ENCODE data around the gene MESP1. TPM values are rescaled to one million over a fixed set of nuclear protein-coding genes. Genes with fewer than 3 reads are reported as not detected.

MESP1 gene, protein sequence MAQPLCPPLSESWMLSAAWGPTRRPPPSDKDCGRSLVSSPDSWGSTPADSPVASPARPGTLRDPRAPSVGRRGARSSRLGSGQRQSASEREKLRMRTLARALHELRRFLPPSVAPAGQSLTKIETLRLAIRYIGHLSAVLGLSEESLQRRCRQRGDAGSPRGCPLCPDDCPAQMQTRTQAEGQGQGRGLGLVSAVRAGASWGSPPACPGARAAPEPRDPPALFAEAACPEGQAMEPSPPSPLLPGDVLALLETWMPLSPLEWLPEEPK
- 1.1 TPM for polyA plus RNA-seq (2013, experiment 1 of 2)
- polyA plus RNA-seq (2013, experiment 2 of 2): 1.2 TPM

DNA sequence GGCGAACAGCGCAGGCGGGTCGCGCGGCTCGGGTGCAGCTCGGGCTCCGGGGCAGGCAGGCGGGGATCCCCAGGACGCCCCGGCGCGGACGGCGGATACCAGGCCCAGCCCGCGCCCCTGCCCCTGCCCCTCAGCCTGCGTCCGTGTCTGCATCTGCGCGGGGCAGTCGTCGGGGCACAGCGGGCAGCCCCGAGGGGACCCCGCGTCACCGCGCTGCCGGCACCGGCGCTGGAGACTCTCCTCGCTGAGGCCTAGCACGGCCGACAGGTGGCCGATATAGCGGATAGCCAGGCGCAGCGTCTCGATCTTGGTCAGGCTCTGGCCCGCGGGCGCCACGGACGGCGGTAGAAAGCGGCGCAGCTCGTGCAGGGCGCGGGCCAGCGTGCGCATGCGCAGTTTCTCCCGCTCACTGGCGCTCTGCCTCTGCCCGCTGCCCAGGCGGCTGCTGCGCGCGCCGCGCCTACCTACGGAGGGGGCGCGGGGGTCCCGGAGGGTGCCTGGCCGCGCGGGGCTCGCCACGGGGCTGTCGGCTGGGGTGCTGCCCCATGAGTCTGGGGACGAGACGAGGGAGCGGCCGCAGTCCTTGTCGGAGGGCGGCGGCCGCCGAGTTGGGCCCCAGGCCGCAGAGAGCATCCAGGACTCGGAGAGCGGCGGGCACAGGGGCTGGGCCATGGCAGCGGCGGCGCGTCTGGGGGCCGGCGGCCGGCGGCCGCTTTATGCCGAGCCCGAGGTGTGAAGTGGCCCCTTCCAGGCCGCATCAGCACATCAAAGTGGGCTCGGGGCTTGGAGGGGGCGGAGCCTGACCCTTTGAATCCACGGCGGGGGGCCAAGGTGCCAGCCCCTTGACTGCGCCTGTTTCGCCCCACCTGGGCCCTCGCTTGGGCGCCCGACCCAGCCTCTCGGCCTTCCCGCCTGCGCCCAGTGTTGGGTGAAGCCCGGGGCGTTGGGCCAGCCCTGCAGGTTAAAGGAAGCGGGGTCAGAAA is at the start of gene MESP1:
Gene MESP1 (minus strand): TSS at position 690 of the 983 bp plus-strand sequence. CDS start 18 bp downstream, at position 672.
- Histone ChIP-seq H3K9me3 (ENCODE audit: control insufficient read depth, low read length) (no peaks in the 10 kb centered on the region), H3K4me3 (ENCODE audit: extremely low read depth, insufficient read depth, low read length, poor library complexity, severe bottlenecking) (peak within 1 kb of the TSS; percentile 50), H3K27ac (ENCODE audit: low read depth, low read length, severe bottlenecking) (no peak within 1 kb of the TSS), H3K36me3 (ENCODE audit: control insufficient read depth, insufficient read depth, low read length) (no peaks in the 10 kb centered on the region), H3K4me1 (ENCODE audit: control insufficient read depth, insufficient read depth, low read length, poor library complexity, severe bottlenecking) (peaks cover 15% of the 10 kb centered on the region)
- 3% methylated on average over 85 to 104 of the region's 114 CpGs for WGBS, 2 experiments (ENCODE audit: insufficient coverage in 2 of 2)

DNA sequence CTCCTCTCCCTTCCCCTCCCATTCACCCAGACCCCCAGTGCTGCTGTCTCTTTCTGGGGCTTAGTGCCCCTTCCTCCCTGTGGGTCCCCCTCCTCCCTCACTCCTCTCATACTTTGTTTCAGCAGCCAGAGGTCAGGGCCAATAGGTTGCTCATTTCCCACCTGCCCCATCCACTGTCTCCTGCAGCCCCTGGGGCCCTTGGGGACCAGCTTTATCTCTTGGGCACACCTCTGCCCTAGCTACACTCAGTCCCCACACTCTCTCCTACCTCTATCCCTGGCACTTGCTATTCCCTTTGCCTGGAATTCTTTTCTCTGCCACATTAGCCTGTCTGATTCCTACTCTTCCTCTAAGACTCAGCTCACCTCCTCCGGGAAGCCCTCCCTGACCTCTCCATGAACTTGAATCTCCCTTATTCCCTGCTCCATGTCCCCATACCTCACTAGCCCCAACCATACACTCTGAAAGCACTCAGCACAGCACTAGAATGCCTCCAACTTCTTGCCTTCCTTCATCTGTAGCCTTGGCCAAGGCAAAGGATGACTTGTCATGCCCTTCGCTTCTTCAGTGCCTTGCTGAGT is 49.0 kb upstream of the MESP1 start:
- no peaks in the 10 kb centered on the region for H3K36me3 ChIP-seq (ENCODE audit: control insufficient read depth, insufficient read depth, low read length)
- no peaks in the 10 kb centered on the region for H3K9me3 ChIP-seq (ENCODE audit: control insufficient read depth, low read length)
- peaks cover 3% of the 10 kb centered on the region for H3K4me1 ChIP-seq (ENCODE audit: control insufficient read depth, insufficient read depth, low read length, poor library complexity, severe bottlenecking)
- 93 to 100% methylated on average over 1 of the region's 2 CpGs for WGBS, 2 experiments (ENCODE audit: insufficient coverage in 2 of 2)
- no peak overlapping the region for H3K27ac ChIP-seq (ENCODE audit: low read depth, low read length, severe bottlenecking)
- no peak overlapping the region for H3K4me3 ChIP-seq (ENCODE audit: extremely low read depth, insufficient read depth, low read length, poor library complexity, severe bottlenecking)

DNA sequence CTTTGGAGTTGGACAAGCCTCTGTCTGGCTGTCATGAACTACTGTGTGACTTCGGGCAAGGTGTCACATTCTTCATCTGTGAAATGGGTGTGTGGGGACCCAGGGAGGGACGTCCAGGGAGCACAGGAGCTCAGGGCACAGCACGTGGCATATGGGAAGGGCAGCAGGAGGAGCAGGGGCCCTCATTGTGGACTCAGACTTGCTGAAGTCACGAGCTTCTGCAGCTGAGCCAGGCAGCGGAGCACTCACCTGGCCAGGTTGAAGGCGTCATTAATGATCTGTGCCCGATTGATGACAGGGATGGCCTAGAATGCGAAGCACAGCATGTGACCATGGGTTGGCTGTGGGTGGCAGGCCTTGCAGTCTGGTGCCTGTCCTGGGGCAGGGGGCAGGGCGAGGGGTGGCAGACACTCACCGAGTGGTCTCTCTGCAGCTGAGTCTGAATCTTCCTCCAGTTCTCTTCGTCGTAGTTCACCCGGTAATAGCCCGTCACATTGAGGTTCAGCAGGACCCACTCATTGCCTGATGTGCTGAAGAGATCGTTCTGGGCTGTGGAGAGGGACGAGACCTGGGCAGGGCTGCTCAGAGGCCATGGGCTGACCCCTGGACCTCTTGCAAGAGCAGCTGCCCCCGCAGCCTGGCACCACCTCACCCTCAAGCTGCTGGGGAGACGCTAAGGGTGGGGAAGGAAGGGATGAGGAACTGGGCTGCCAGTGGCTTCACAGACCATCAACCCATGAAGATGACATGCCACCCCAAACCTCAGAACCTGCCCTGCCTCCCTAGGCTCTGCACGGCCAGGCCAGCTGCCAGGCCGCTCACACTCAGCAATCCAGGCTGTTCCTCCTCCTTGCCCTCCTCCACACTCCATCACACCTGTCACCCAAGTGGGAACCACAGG is 48.2 kb upstream of the MESP1 start:
- no peaks in the 10 kb centered on the region for H3K36me3 ChIP-seq (ENCODE audit: control insufficient read depth, insufficient read depth, low read length)
- H3K27ac ChIP-seq (ENCODE audit: low read depth, low read length, severe bottlenecking): no peak overlapping the region
- no peaks in the 10 kb centered on the region for H3K9me3 ChIP-seq (ENCODE audit: control insufficient read depth, low read length)
- peaks cover 3% of the 10 kb centered on the region for H3K4me1 ChIP-seq (ENCODE audit: control insufficient read depth, insufficient read depth, low read length, poor library complexity, severe bottlenecking)
- H3K4me3 ChIP-seq (ENCODE audit: extremely low read depth, insufficient read depth, low read length, poor library complexity, severe bottlenecking): no peak overlapping the region
- WGBS, 2 experiments (ENCODE audit: insufficient coverage in 2 of 2): 83 to 92% methylated on average over 16 to 18 of the region's 20 CpGs

DNA sequence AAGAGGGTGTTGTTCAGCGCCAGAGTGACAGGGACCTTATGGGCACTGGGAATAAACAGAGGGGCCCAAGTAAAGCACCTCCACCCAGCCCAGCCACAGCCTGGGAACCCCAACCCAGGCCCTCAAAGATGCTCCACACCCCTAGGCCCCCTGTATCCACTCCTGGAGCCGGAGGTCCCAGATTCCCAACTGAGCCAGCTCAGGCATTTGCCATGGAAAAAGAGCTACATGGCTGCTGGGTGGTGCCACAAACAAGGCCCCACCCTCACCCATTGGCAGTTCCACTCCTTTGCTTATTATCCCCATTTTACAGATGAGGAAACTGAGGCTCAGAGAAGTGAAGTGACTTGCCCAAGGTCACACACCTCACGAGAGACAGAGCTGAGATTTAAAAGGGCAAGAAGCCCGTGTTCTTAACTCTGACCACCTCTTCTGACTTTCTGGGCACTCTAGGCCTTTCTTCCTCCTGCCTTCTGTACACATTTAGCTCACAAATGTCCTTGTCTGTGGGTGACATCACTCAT is 46.7 kb upstream of the MESP1 start:
- Histone ChIP-seq H3K4me1 (ENCODE audit: control insufficient read depth, insufficient read depth, low read length, poor library complexity, severe bottlenecking) (peaks cover 2% of the 10 kb centered on the region), H3K9me3 (ENCODE audit: control insufficient read depth, low read length) (no peaks in the 10 kb centered on the region), H3K4me3 (ENCODE audit: extremely low read depth, insufficient read depth, low read length, poor library complexity, severe bottlenecking) (no peak overlapping the region), H3K36me3 (ENCODE audit: control insufficient read depth, insufficient read depth, low read length) (no peaks in the 10 kb centered on the region), H3K27ac (ENCODE audit: low read depth, low read length, severe bottlenecking) (no peak overlapping the region)
- 88 to 94% methylated on average over 3 to 4 of the region's 4 CpGs for WGBS, 2 experiments (ENCODE audit: insufficient coverage in 2 of 2)

DNA sequence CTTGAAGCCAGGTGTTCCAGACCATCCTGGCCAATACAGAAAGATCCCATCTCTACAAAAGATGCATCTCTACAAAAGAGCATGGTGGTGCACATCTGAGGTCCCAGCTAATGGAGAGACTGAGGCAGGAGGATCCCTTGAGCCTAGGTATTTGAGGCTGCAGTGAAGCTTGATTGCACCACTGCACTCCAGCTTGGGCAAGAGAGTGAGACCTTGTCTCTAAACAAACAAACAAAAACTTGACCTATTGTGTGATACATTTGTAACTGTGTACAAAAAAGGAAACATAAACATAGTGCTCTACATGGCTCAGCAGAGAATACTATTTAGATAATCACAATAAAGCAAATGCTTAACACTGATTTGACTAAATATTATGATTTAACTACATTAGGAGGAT is 44.9 kb upstream of the MESP1 start:
- Histone ChIP-seq H3K36me3 (ENCODE audit: control insufficient read depth, insufficient read depth, low read length) (no peaks in the 10 kb centered on the region), H3K4me1 (ENCODE audit: control insufficient read depth, insufficient read depth, low read length, poor library complexity, severe bottlenecking) (no peaks in the 10 kb centered on the region), H3K9me3 (ENCODE audit: control insufficient read depth, low read length) (no peaks in the 10 kb centered on the region), H3K27ac (ENCODE audit: low read depth, low read length, severe bottlenecking) (no peak overlapping the region), H3K4me3 (ENCODE audit: extremely low read depth, insufficient read depth, low read length, poor library complexity, severe bottlenecking) (no peak overlapping the region)

DNA sequence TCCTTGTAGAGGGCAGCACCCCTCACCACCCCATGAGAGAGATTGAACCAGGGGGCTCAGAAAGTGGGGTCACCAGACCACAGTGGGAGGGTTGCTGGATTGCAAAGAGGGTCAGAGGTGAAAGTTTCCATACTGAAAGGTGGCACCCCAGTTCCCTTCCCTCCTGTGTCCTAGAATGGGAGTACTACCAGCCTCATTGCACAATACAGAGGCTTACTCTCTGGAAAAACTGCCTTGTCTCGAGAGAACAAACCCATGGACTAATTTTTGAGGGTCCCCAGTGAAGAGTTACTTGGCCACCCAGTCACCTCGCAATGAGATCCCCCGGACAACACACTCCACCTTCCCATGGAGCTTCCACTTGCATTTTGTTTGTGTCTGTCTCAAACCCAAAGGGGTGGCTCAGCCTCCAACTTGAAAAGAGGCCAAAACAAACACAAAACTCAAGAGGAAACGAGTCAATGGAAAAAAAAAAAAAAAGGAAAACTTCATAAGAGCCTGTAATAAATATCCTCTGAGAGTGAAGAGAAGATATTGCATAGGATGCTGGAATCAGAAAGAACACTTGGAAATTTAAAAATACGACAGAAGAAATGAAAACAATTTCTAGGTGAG is 43.7 kb upstream of the MESP1 start:
- Histone ChIP-seq H3K4me1 (ENCODE audit: control insufficient read depth, insufficient read depth, low read length, poor library complexity, severe bottlenecking) (no peaks in the 10 kb centered on the region), H3K4me3 (ENCODE audit: extremely low read depth, insufficient read depth, low read length, poor library complexity, severe bottlenecking) (no peak overlapping the region), H3K27ac (ENCODE audit: low read depth, low read length, severe bottlenecking) (no peak overlapping the region), H3K9me3 (ENCODE audit: control insufficient read depth, low read length) (no peaks in the 10 kb centered on the region), H3K36me3 (ENCODE audit: control insufficient read depth, insufficient read depth, low read length) (no peaks in the 10 kb centered on the region)
- WGBS, 2 experiments (ENCODE audit: insufficient coverage in 2 of 2): 80 to 98% methylated on average over 4 of the region's 5 CpGs

DNA sequence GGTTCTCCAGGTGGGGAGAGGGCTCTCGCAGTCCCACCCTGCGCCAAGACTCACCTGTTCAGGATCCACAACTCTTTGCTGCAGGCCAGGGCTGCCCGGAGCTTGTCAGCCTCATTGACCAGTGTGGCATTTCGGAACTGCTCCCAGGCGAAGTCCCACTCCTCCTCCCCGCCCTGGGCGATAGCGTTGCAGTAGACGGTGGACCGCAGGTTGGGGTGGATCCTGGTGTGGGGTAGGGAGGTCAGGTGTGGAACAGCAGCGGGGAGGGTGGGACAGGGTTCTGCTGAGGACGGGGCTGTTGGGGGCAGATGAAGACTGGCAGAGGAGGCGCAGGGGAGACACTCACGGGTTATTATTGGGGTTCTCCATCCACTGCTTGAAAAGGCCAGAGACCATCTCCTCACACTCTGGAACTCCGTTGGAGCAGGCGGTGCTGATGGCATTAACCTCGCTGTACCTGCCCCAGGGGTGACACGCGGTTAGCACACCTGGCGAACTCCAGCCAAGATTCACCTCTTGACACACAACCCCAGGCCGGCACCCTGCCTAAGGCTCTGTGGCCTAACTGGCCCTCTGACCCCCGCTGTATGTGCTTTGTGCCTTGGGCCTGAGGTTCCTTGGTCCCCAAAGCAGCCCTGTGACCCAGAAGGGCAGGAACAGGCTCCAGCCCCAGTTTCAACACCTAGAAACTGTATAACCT is 41.2 kb upstream of the MESP1 start:
- H3K36me3 ChIP-seq (ENCODE audit: control insufficient read depth, insufficient read depth, low read length): no peaks in the 10 kb centered on the region

DNA sequence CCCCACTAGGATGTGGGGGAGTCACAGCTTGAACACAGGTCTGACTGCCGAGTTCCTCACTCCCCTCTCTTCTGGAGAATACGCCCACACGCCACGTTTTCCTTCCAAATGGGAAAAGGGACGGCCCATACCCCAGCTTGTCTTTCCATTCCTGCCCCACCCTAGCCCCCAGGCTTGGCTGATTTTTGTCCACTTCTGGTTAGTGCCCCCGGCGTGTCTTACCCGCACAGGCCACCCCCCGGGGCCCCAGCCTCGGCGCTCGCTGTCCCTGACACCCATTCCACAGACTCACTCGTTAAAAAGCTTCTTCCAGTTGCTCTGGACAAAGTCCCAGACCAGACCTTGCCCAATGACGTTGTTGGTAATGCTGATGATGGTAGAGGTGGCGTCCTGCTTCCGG is 39.6 kb upstream of the MESP1 start:
- Histone ChIP-seq H3K36me3 (ENCODE audit: control insufficient read depth, insufficient read depth, low read length) (no peaks in the 10 kb centered on the region), H3K9me3 (ENCODE audit: control insufficient read depth, low read length) (no peaks in the 10 kb centered on the region), H3K27ac (ENCODE audit: low read depth, low read length, severe bottlenecking) (no peak overlapping the region), H3K4me3 (ENCODE audit: extremely low read depth, insufficient read depth, low read length, poor library complexity, severe bottlenecking) (no peak overlapping the region), H3K4me1 (ENCODE audit: control insufficient read depth, insufficient read depth, low read length, poor library complexity, severe bottlenecking) (no peaks in the 10 kb centered on the region)
- WGBS, 2 experiments (ENCODE audit: insufficient coverage in 2 of 2): 89 to 95% methylated on average over 6 to 13 of the region's 16 CpGs

More for the DNA sequence above, 41.2 kb upstream of the MESP1 start:
- Histone ChIP-seq H3K27ac (ENCODE audit: low read depth, low read length, severe bottlenecking) (no peak overlapping the region), H3K4me1 (ENCODE audit: control insufficient read depth, insufficient read depth, low read length, poor library complexity, severe bottlenecking) (no peaks in the 10 kb centered on the region), H3K9me3 (ENCODE audit: control insufficient read depth, low read length) (no peaks in the 10 kb centered on the region), H3K4me3 (ENCODE audit: extremely low read depth, insufficient read depth, low read length, poor library complexity, severe bottlenecking) (no peak overlapping the region)
- WGBS, 2 experiments (ENCODE audit: insufficient coverage in 2 of 2): 93 to 94% methylated on average over 15 to 19 of the region's 22 CpGs

DNA sequence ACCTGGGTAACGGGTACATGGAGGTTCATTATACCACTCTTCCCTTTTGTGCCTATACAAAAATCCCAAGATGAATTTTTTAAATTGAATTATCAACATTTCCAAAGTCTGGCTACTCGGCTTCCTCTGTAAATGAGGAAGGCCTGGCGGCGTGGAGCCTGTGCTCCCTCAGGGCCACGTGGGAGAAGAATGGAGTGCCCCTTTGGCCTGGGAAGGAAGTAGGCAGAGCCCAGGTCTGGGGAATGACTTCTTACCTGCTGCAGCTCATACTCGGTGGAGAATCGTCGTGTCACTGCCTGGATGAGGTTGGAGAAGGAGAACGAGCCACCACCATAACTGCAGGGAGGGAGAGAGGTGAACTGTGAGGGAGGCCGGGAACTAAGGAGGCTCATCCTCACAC is 39.2 kb upstream of the MESP1 start:
- H3K36me3 ChIP-seq (ENCODE audit: control insufficient read depth, insufficient read depth, low read length): no peaks in the 10 kb centered on the region
- no peak overlapping the region for H3K27ac ChIP-seq (ENCODE audit: low read depth, low read length, severe bottlenecking)
- H3K9me3 ChIP-seq (ENCODE audit: control insufficient read depth, low read length): no peaks in the 10 kb centered on the region
- whole genome bisulfite sequencing, 2 experiments (ENCODE audit: insufficient coverage in 2 of 2): 88 to 97% methylated on average over 6 to 8 of the region's 10 CpGs
- no peak overlapping the region for H3K4me3 ChIP-seq (ENCODE audit: extremely low read depth, insufficient read depth, low read length, poor library complexity, severe bottlenecking)
- peaks cover 2% of the 10 kb centered on the region for H3K4me1 ChIP-seq (ENCODE audit: control insufficient read depth, insufficient read depth, low read length, poor library complexity, severe bottlenecking)

Data from mesodermal cell (in vitro differentiated cells).